HTERT RPE-1 (cell line): ENCODE data around the gene LTBP1.

ENCODE experiments used
- in situ Hi-C: fragments of 300-500 bp; cut with MboI; formaldehyde crosslinking; loops from 4 replicates; pipeline ENCODE4 v1.14.3; 2020; ENCODE audit warnings: low sequenced_read_pairs

Gene LTBP1

GRCh38 chr2:33178209-33178608 lies 231.5 kb downstream of the LTBP1 start:
- in situ Hi-C loops: no loop called here

- in situ Hi-C loops: no loop called here
These were observed 234.2 kb downstream of the LTBP1 start for GRCh38 chr2:33180915-33181314.

GRCh38 chr2:33181466-33181865 lies 234.7 kb downstream of the LTBP1 start:
- in situ Hi-C loops: no loop called here

- in situ Hi-C loops: no loop called here
These were observed 237.3 kb downstream of the LTBP1 start for GRCh38 chr2:33184041-33184440.

- in situ Hi-C loops: no loop called here
These were observed 240.2 kb downstream of the LTBP1 start for GRCh38 chr2:33186937-33187336.

GRCh38 chr2:33188799-33189198 lies 242.0 kb downstream of the LTBP1 start:
- in situ Hi-C loops: no loop called here

GRCh38 chr2:33190393-33190937 lies 243.7 kb downstream of the LTBP1 start:
- in situ Hi-C loops: no loop called here

GRCh38 chr2:33195891-33196290 lies 249.1 kb downstream of the LTBP1 start:
- in situ Hi-C loops: no loop called here

GRCh38 chr2:33196700-33197099 lies 249.9 kb downstream of the LTBP1 start:
- in situ Hi-C loops: no loop called here

- in situ Hi-C loops: no loop called here
These were observed 250.6 kb downstream of the LTBP1 start for GRCh38 chr2:33197198-33197938.

GRCh38 chr2:33202641-33203522 lies 256.1 kb downstream of the LTBP1 start:
- in situ Hi-C loops: no loop called here

GRCh38 chr2:33204945-33205344 lies 258.2 kb downstream of the LTBP1 start:
- in situ Hi-C loops: no loop called here

GRCh38 chr2:33205693-33206434 lies 259.1 kb downstream of the LTBP1 start:
- in situ Hi-C loops: no loop called here

GRCh38 chr2:33207151-33207740 lies 260.5 kb downstream of the LTBP1 start:
- in situ Hi-C loops: no loop called here

GRCh38 chr2:33208400-33208799 lies 261.6 kb downstream of the LTBP1 start:
- in situ Hi-C loops: no loop called here

- in situ Hi-C loops: no loop called here
These were observed 263.2 kb downstream of the LTBP1 start for GRCh38 chr2:33209976-33210375.

GRCh38 chr2:33210626-33211025 lies 263.9 kb downstream of the LTBP1 start:
- in situ Hi-C loops: no loop called here

- in situ Hi-C loops: no loop called here
These were observed 265.4 kb downstream of the LTBP1 start for GRCh38 chr2:33212151-33212550.

GRCh38 chr2:33213244-33213643 lies 266.5 kb downstream of the LTBP1 start:
- in situ Hi-C loops: no loop called here

GRCh38 chr2:33213648-33214047 lies 266.9 kb downstream of the LTBP1 start:
- in situ Hi-C loops: no loop called here

GRCh38 chr2:33214436-33214835 lies 267.7 kb downstream of the LTBP1 start:
- in situ Hi-C loops: no loop called here
